Panc1 (cell line): Measurements from ENCODE around the gene SPRR2E. TPM values are rescaled to one million over a fixed set of nuclear protein-coding genes. Genes with fewer than 3 reads are reported as not detected.
"Not testable (repeated sequence)": the region's sequence is repeated elsewhere in the genome, so short reads cannot be mapped to it uniquely, and the experiment has no call there.

ENCODE experiments used
- ATAC-seq: fragments of 200-7000 bp; cut with Tn5 transposase; 2 replicates; pipeline ENCODE4 v1.9.1; 2020; ENCODE audit warnings: mild to moderate bottlenecking, moderate library complexity
- BruUV-seq: library from RNA; stranded (reverse); fragments of 400-500 nt; replicated peaks from 2 replicates; lab custom pipeline; 2021; lab: Mats Ljungman, UMichigan
- CTCF ChIA-PET: fragments of 300-600 bp; sonication (Branson Sonifier 250); formaldehyde crosslinking; loops from one replicate; lab custom pipeline; 2022; ENCODE audit warnings: antibody characterized with exemption; lab: Charles Lee
- POLR2A ChIA-PET: fragments of 300-600 bp; sonication (Branson Sonifier 250); formaldehyde crosslinking; loops from one replicate; lab custom pipeline; 2022; ENCODE audit warnings: antibody characterized with exemption; lab: Charles Lee
- DNase-seq: peaks from one replicate; pipeline ENCODE4 v3.0.0-alpha.2; 2010; ENCODE audit warnings: low read depth, low spot score
- H3K27ac ChIP-seq: 2 replicates; pipeline ENCODE4 v1.5.1; 2011; ENCODE audit warnings: mild to moderate bottlenecking, low read length, inconsistent platforms
- H3K27me3 ChIP-seq: fragments of 200-500 bp; sonication (Bioruptor generic); 2 replicates; pipeline ENCODE4 v1.6.0; 2014; ENCODE audit warnings: low read length, inconsistent platforms; ENCODE audit not compliant: control insufficient read depth, insufficient read depth
- H3K36me3 ChIP-seq: fragments of 200-500 bp; sonication (Bioruptor generic); 2 replicates; pipeline ENCODE4 v1.5.1; 2014; ENCODE audit warnings: inconsistent platforms, mild to moderate bottlenecking, low read length, moderate library complexity; ENCODE audit not compliant: control insufficient read depth, insufficient read depth
- H3K4me1 ChIP-seq: 2 replicates; pipeline ENCODE4 v1.5.1; 2011; ENCODE audit warnings: inconsistent platforms, mild to moderate bottlenecking, low read length, moderate library complexity; ENCODE audit not compliant: control insufficient read depth, insufficient read depth
- H3K4me3 ChIP-seq, 2 experiments: 2 replicates each; pipeline ENCODE4 v1.5.1; 2011 to 2012; ENCODE audit warnings: low read depth in 2 of 2, low read length in 2 of 2, mild to moderate bottlenecking in 2 of 2, inconsistent platforms in 1 of 2, moderate library complexity in 1 of 2
- H3K9me3 ChIP-seq: fragments of 200-500 bp; sonication (Bioruptor generic); 2 replicates; pipeline ENCODE4 v1.5.1; 2014; ENCODE audit warnings: low read depth, mild to moderate bottlenecking, inconsistent platforms, low read length, moderate library complexity; ENCODE audit not compliant: control insufficient read depth, insufficient read depth
- CTCF ChIP-seq: fragments of 450-650 bp; IDR thresholded peaks from 2 replicates; pipeline ENCODE4 v1.5.1; 2017; ENCODE audit warnings: mild to moderate bottlenecking
- POLR2AphosphoS5 ChIP-seq: IDR thresholded peaks from 2 replicates; pipeline ENCODE4 v1.6.1; 2012; ENCODE audit warnings: mild to moderate bottlenecking, low read depth, low read length, moderate library complexity
- REST ChIP-seq, 2 experiments: IDR thresholded peaks; 2 replicates each; pipeline ENCODE4 v1.6.1; 2011 to 2012; ENCODE audit warnings: low read depth in 2 of 2, control low read depth in 1 of 2, low read length in 1 of 2, mild to moderate bottlenecking in 1 of 2, moderate library complexity in 1 of 2; ENCODE audit not compliant: insufficient read depth in 1 of 2
- SIN3A ChIP-seq: IDR thresholded peaks from 2 replicates; pipeline ENCODE4 v1.6.1; 2012; ENCODE audit warnings: low read depth, mild to moderate bottlenecking, low read length, moderate library complexity, borderline replicate concordance; ENCODE audit not compliant: insufficient read depth
- TCF7L2 ChIP-seq: IDR thresholded peaks from 2 replicates; pipeline ENCODE4 v1.6.1; 2011; ENCODE audit warnings: mild to moderate bottlenecking, low read depth, low read length, inconsistent platforms
- in situ Hi-C: cut with HindIII; loops from 2 replicates; pipeline ENCODE4 v1.10.0; 2016; ENCODE audit warnings: low sequenced_read_pairs, low pct_unique_long_range_greater_than_20kb
- intact Hi-C: fragments of 100-400 bp; cut with micrococcal nuclease; formaldehyde crosslinking; loops from one replicate; pipeline ENCODE4 v1.10.0; 2022; ENCODE audit not compliant: unreplicated experiment
- total RNA-seq: library from RNA; stranded (reverse); gene quantifications from one replicate; pipeline ENCODE4 v1.2.1, GENCODE V29; 2021; ENCODE audit not compliant: unreplicated experiment

Gene SPRR2E
- total RNA-seq, 1 experiment from 2014 or later: not detected

GRCh38 chr1:153133267-153133666, 38.9 kb upstream of the SPRR2E start:
- H3K9me3 ChIP-seq: no peaks in the 10 kb centered on the region
- no peaks in the 10 kb centered on the region; the same call in 1 of the 2 replicates for H3K27me3 ChIP-seq
- no peaks in the 10 kb centered on the region for H3K36me3 ChIP-seq
- no peak overlapping the region for H3K4me3 ChIP-seq
- no peak for TF ChIP-seq POLR2AphosphoS5
- no peak for ATAC-seq
- H3K4me1 ChIP-seq: no peaks in the 10 kb centered on the region
- BruUV-seq: no TSS peak
- H3K27ac ChIP-seq: no peak overlapping the region
- POLR2A ChIA-PET: no interaction called here
- DNase-seq: no peak
- in situ Hi-C loops: no loop called here
- CTCF ChIA-PET: no interaction called here
- intact Hi-C loops: no loop called here

- POLR2A ChIA-PET, intact Hi-C loops: not testable (repeated sequence)
These were observed 34.4 kb upstream of the SPRR2E start for GRCh38 chr1:153128688-153129087.

GRCh38 chr1:153127296-153127695, 33.0 kb upstream of the SPRR2E start:
- DNase-seq (no peak), ATAC-seq (no peak)
- in situ Hi-C loops (no loop called here), intact Hi-C loops (no loop called here)
- BruUV-seq: no TSS peak
- TF ChIP-seq POLR2AphosphoS5 (no peak), REST (IDR thresholded peaks at IDR 0.05; ENCODE audit: insufficient read depth in 1 of 2, low read depth in 2 of 2, low read length in 1 of 2) (no peak), SIN3A (no peak), CTCF (no peak), TCF7L2 (no peak)
- no peaks in the 10 kb centered on the region for H3K9me3 ChIP-seq
- ChIA-PET CTCF (no interaction called here), POLR2A (no interaction called here)
- H3K36me3 ChIP-seq: no peaks in the 10 kb centered on the region
- no peak overlapping the region for H3K4me3 ChIP-seq
- H3K27ac ChIP-seq: no peak overlapping the region
- H3K27me3 ChIP-seq: no peaks in the 10 kb centered on the region; the same call in 1 of the 2 replicates
- no peaks in the 10 kb centered on the region for H3K4me1 ChIP-seq

More at GRCh38 chr1:153128688-153129087, 34.4 kb upstream of the SPRR2E start:
- ATAC-seq, in situ Hi-C loops, DNase-seq, H3K4me3 ChIP-seq, H3K36me3 ChIP-seq, CTCF ChIA-PET, H3K9me3 ChIP-seq, H3K27ac ChIP-seq, H3K27me3 ChIP-seq, H3K4me1 ChIP-seq, BruUV-seq: not testable (repeated sequence)
